ENCODE measurements around the gene MCTP1. TPM values are rescaled to one million over a fixed set of nuclear protein-coding genes. Genes with fewer than 3 reads are reported as not detected.

Gene MCTP1
- total and polyA plus RNA-seq, 2 experiments from 2014 or later: 1.3 to 5.7 TPM

DNA sequence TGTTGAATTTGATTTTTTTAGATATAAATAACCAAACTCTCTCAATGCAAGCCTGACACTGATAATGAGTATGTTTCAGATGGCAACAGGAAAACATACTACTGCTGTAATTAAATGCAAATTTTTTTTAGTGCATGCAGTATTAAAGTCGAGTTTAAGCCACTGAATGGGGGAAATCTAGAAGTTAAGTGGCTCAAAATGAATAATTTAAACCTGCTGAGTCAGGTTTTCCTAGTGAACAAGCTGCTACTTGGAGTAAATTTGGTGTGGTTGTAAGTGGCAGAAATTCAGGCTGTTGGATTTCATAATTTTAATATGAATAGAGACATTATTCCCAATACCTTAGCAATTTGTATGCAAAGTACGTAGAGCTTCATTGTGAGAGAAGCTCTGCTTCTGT lies 544.6 kb downstream of the MCTP1 start:
- Histone ChIP-seq H3K9me3 (ENCODE audit: low read depth) (no peaks in the 10 kb centered on the region), H3K79me2 (no peaks in the 10 kb centered on the region), H2AFZ (no peak overlapping the region), H3K4me2 (no peak overlapping the region), H3K9me2 (replicated peaks; ENCODE audit: insufficient read depth) (no peaks in the 10 kb centered on the region), H4K20me1 (ENCODE audit: insufficient read depth, poor library complexity, severe bottlenecking) (no peaks in the 10 kb centered on the region), H3K27me3 (no peaks in the 10 kb centered on the region), H3K36me3 (replicated peaks; ENCODE audit: insufficient read depth, low read depth) (no peaks in the 10 kb centered on the region), H3K27ac (no peak overlapping the region), H3K4me3 (no peak overlapping the region), H3K4me1 (ENCODE audit: insufficient read depth) (no peaks in the 10 kb centered on the region)
- 73% methylated on average over 2 of the region's 2 CpGs for WGBS (ENCODE audit: low lambda C conversion rate, missing lambda C conversion rate)
- no peak for TF ChIP-seq EZH2phosphoT487 (IDR thresholded peaks at IDR 0.05; ENCODE audit: low read depth, severe bottlenecking, unreplicated experiment)
- no peak for TF ChIP-seq EZH2 (IDR thresholded peaks at IDR 0.05; ENCODE audit: borderline replicate concordance)
- TF ChIP-seq, protein P1, sequence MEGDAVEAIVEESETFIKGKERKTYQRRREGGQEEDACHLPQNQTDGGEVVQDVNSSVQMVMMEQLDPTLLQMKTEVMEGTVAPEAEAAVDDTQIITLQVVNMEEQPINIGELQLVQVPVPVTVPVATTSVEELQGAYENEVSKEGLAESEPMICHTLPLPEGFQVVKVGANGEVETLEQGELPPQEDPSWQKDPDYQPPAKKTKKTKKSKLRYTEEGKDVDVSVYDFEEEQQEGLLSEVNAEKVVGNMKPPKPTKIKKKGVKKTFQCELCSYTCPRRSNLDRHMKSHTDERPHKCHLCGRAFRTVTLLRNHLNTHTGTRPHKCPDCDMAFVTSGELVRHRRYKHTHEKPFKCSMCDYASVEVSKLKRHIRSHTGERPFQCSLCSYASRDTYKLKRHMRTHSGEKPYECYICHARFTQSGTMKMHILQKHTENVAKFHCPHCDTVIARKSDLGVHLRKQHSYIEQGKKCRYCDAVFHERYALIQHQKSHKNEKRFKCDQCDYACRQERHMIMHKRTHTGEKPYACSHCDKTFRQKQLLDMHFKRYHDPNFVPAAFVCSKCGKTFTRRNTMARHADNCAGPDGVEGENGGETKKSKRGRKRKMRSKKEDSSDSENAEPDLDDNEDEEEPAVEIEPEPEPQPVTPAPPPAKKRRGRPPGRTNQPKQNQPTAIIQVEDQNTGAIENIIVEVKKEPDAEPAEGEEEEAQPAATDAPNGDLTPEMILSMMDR (IDR thresholded peaks at IDR 0.05; ENCODE audit: poor library complexity): no peak
- DNase-seq (ENCODE audit: low spot score): no peak

DNA sequence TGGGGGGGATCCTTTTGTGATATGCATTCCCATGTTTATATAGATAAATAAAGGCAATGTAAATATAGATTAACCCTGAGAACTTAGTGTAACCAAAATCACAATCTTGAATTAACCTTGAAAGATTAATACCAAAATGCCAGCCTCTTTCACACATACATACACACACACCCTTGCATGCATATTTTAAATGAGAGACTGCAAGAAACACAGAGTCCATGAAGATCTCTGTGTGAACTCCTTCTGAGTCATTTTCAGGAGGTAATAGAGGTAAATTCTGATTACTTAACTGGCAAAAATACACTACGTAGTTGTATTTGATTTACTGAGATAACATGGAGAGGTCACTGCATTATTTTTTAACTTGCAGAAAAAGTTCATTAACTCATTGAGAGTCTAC lies 548.4 kb downstream of the MCTP1 start:
- Histone ChIP-seq H2AFZ (no peak overlapping the region), H3K27me3 (no peaks in the 10 kb centered on the region), H3K36me3 (replicated peaks; ENCODE audit: insufficient read depth, low read depth) (no peaks in the 10 kb centered on the region), H3K9me2 (replicated peaks; ENCODE audit: insufficient read depth) (no peaks in the 10 kb centered on the region), H3K4me1 (ENCODE audit: insufficient read depth) (no peaks in the 10 kb centered on the region), H3K27ac (no peak overlapping the region), H3K79me2 (no peaks in the 10 kb centered on the region), H4K20me1 (ENCODE audit: insufficient read depth, poor library complexity, severe bottlenecking) (no peaks in the 10 kb centered on the region), H3K4me3 (no peak overlapping the region), H3K4me2 (no peak overlapping the region), H3K9me3 (ENCODE audit: low read depth) (no peaks in the 10 kb centered on the region)
- TF ChIP-seq, protein P1 (IDR thresholded peaks at IDR 0.05; ENCODE audit: poor library complexity): no peak
- no peak for TF ChIP-seq EZH2 (IDR thresholded peaks at IDR 0.05; ENCODE audit: borderline replicate concordance)
- TF ChIP-seq EZH2phosphoT487 (IDR thresholded peaks at IDR 0.05; ENCODE audit: low read depth, severe bottlenecking, unreplicated experiment): no peak
- WGBS (ENCODE audit: low lambda C conversion rate, missing lambda C conversion rate): 64% methylated on average over 1 of the region's 1 CpG
- DNase-seq (ENCODE audit: low spot score): no peak

DNA sequence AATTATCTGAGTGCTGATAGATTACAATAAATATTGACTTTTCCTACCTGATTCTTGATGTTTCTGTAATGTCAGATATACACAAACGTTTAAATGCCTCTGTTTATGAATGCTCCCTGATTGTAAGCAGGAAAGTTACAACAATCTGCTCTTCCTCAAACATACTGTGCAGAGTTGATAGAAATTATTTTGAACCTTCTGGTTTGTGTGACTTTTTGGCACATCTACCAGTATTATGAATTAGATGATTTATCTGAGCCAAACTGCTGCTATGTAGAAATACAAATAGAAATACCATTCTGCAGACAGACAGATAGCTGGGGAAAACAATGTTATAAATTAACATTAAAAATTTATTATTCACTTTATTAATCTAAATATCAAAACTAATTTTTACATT lies 553.4 kb downstream of the MCTP1 start:
- WGBS (ENCODE audit: low lambda C conversion rate, missing lambda C conversion rate): 29% methylated on average over 1 of the region's 1 CpG
- no peaks in the 10 kb centered on the region for H3K36me3 ChIP-seq (replicated peaks; ENCODE audit: insufficient read depth, low read depth)

More for the DNA sequence above, 553.4 kb downstream of the MCTP1 start:
- Histone ChIP-seq H3K79me2 (no peaks in the 10 kb centered on the region), H3K4me1 (ENCODE audit: insufficient read depth) (no peaks in the 10 kb centered on the region), H2AFZ (no peak overlapping the region), H3K9me3 (ENCODE audit: low read depth) (no peaks in the 10 kb centered on the region), H3K4me3 (no peak overlapping the region), H4K20me1 (ENCODE audit: insufficient read depth, poor library complexity, severe bottlenecking) (no peaks in the 10 kb centered on the region), H3K9me2 (replicated peaks; ENCODE audit: insufficient read depth) (no peaks in the 10 kb centered on the region), H3K27me3 (no peaks in the 10 kb centered on the region), H3K4me2 (no peak overlapping the region), H3K27ac (no peak overlapping the region)
- no peak for TF ChIP-seq EZH2phosphoT487 (IDR thresholded peaks at IDR 0.05; ENCODE audit: low read depth, severe bottlenecking, unreplicated experiment)
- TF ChIP-seq, protein P1 (IDR thresholded peaks at IDR 0.05; ENCODE audit: poor library complexity): no peak
- TF ChIP-seq EZH2 (IDR thresholded peaks at IDR 0.05; ENCODE audit: borderline replicate concordance): no peak
- no peak for DNase-seq (ENCODE audit: low spot score)

Measured in hepatocyte (in vitro differentiated cells).